Left forelimb (tissue), 1 donor: Measurements from ENCODE around the gene BCORL1.

Source experiments
- DNase-seq: peaks from one replicate; pipeline ENCODE4 v3.0.0-alpha.2; 2018; ENCODE audit warnings: low spot score

The BCORL1 gene

GRCh38 chrX:130097507-130098209, 115.2 kb downstream of the BCORL1 start:
- DNase-seq: no peak

DNA sequence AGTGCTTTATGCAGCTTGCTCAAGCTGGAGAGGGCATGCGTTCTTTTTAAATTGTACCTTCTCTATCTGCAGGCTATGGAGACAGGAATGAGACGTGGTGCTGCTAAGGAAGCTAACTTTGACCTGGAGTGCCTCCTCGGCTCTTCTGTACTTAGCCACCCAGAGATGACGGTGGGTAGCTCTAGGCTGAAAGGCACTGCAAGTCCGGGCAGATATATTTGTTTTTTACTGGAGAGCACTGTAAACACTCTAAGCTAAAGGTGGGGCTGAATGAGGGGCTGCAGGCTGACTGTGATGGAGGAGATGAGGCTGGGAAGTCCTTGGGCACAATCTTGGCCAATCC, 115.7 kb downstream of the BCORL1 start:
- no peak for DNase-seq

- DNase-seq: no peak
Observed at GRCh38 chrX:130100180-130100579, 117.7 kb downstream of the BCORL1 start.

DNA sequence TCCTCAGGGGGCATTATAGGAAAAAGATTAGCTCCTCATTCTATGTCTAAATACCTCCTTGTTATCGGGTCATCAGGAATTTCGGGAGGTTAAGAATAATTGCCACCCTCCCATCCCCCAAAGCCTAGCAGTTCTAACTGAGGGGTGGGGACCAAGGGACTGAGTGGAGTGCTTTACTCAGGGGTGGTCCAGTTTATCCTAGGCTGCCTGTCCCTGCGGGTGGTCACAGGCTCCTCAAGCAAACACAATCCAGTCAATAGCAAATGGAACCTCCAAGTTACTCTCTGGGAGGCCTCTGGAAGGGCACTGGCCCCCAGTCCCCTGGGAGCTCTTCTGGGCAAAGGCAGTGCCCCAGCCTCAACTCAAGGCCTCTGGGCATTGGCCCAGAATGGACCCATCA, 121.2 kb downstream of the BCORL1 start:
- DNase-seq: no peak

GRCh38 chrX:130105244-130105643, 122.8 kb downstream of the BCORL1 start:
- no peak for DNase-seq

GRCh38 chrX:130106071-130106470, 123.6 kb downstream of the BCORL1 start:
- no peak for DNase-seq
